A673 (cell line): ENCODE data around the gene C12orf56.

Experiments
- EZH2 ChIP-seq: fragments of 200-600 bp; sonication (generic); IDR thresholded peaks from 2 replicates; pipeline ENCODE4 v1.6.1; 2017; ENCODE audit warnings: borderline replicate concordance, low read depth, mild to moderate bottlenecking, mixed read lengths, antibody characterized with exemption, low read length; ENCODE audit not compliant: poor library complexity, severe bottlenecking
- TF ChIP-seq, protein P1 (sequence below): fragments of 300-800, 200-600 bp; sonication (generic); conservative IDR thresholded peaks from 2 replicates; pipeline ENCODE4 v1.5.1; 2017; ENCODE audit warnings: low read depth, mild to moderate bottlenecking, antibody characterized with exemption, low read length, moderate library complexity, mixed read lengths

DNA sequence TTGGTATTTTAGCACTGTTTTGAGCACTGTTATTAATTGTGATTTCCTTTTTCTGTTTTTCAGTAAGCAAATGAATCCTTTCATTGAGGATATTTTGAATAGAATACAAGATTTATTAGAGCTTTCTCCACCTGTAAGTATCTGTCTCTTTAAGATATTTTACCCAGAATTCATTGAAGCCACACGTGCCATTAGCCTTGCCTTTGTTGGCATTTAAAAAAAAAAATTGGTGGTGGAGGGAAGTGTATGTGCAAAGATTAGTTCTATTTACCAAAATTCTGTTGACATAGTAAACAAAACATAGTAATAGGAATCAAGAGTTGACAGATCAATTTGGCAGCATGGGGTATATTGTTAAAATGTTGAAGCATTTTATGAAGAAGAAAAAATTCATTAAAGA is 37.4 kb upstream of the C12orf56 start:
- TF ChIP-seq, protein P1, sequence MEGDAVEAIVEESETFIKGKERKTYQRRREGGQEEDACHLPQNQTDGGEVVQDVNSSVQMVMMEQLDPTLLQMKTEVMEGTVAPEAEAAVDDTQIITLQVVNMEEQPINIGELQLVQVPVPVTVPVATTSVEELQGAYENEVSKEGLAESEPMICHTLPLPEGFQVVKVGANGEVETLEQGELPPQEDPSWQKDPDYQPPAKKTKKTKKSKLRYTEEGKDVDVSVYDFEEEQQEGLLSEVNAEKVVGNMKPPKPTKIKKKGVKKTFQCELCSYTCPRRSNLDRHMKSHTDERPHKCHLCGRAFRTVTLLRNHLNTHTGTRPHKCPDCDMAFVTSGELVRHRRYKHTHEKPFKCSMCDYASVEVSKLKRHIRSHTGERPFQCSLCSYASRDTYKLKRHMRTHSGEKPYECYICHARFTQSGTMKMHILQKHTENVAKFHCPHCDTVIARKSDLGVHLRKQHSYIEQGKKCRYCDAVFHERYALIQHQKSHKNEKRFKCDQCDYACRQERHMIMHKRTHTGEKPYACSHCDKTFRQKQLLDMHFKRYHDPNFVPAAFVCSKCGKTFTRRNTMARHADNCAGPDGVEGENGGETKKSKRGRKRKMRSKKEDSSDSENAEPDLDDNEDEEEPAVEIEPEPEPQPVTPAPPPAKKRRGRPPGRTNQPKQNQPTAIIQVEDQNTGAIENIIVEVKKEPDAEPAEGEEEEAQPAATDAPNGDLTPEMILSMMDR: no peak
- no peak for TF ChIP-seq EZH2
